ENCODE results near the gene C12orf42.
"Not testable (repeated sequence)": the region's sequence is repeated elsewhere in the genome, so short reads cannot be mapped to it uniquely, and the experiment has no call there.

C12orf42 gene

DNA sequence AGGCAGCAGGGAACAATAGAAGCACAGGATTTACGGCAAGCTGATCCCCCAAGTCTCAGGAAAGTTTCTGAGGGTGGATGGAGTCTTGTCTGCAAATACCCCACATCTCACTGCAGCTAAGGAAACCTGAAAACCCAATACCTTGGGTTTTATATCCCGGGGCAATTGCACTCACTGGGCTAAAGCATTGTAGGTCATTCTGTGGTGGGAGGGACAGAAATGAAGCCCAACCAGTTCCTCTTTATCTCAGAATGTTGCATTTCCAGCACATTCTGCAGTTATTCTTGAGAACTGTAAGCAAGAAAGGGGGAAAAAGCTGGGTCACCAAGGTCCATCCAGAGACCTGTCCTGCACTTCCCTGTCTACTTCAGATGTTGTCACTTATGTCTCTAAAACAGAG lies 39.8 kb downstream of the C12orf42 start:
- Histone ChIP-seq H3K9me3 (ENCODE audit: control insufficient read depth, insufficient read depth, low read length) (no peaks in the 10 kb centered on the region), H3K4me3 (ENCODE audit: low read length) (no peak overlapping the region), H3K36me3 (ENCODE audit: control insufficient read depth, insufficient read depth, low read length) (no peaks in the 10 kb centered on the region), H3K4me1 (ENCODE audit: control insufficient read depth, insufficient read depth, low read length) (no peaks in the 10 kb centered on the region), H3K27me3 (ENCODE audit: control insufficient read depth, insufficient read depth, low read length) (no peaks in the 10 kb centered on the region), H3K27ac (ENCODE audit: low read length) (no peak overlapping the region)
- no peak for DNase-seq (ENCODE audit: low read depth, low spot score)
- no CpG with 5 or more reads among the region's 2 CpGs for WGBS (ENCODE audit: insufficient coverage, insufficient read length)

DNA sequence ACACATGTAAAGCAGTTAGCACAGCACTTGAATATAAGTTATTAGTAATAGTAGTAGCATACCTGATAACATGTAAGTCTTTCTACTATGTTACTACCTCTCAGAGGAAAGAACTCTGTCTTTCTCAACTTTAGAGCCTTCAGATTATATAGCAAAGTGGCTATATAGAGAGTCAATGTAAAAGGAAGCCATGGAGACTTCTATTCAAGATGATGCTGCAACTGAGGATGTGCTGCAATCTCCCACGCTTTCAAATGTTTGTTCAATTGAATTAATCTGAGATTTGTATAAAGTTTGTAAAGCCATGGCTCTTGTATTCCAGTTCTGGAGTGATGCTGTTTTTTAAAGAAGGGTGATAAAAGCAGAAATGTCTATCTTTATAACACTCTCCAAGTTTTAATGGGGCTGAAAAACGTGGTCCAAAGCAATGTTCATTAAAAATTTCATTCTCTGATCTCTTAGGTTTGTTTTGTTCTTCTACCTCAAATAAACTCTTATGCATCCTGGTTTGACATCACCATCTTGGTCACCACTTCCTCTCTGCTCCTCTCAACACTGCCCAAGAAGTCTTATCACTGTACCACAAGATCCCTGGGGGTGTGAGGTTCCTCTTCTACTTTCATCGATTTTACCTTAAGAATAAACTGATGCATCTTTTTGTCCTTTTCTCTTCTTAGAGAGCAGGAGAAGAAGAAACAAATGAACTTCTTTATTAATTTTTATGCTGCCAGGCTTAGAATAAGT lies 40.6 kb downstream of the C12orf42 start:
- H3K4me1 ChIP-seq (ENCODE audit: control insufficient read depth, insufficient read depth, low read length), result no peaks in the 10 kb centered on the region
- H3K27ac ChIP-seq (ENCODE audit: low read length), result no peak overlapping the region
- H3K4me3 ChIP-seq (ENCODE audit: low read length), result no peak overlapping the region
- no peak for DNase-seq (ENCODE audit: low read depth, low spot score)
- no CpG with 5 or more reads among the region's 3 CpGs for WGBS (ENCODE audit: insufficient coverage, insufficient read length)
- H3K27me3 ChIP-seq (ENCODE audit: control insufficient read depth, insufficient read depth, low read length), result no peaks in the 10 kb centered on the region
- no peaks in the 10 kb centered on the region for H3K36me3 ChIP-seq (ENCODE audit: control insufficient read depth, insufficient read depth, low read length)
- H3K9me3 ChIP-seq (ENCODE audit: control insufficient read depth, insufficient read depth, low read length), result no peaks in the 10 kb centered on the region

DNA sequence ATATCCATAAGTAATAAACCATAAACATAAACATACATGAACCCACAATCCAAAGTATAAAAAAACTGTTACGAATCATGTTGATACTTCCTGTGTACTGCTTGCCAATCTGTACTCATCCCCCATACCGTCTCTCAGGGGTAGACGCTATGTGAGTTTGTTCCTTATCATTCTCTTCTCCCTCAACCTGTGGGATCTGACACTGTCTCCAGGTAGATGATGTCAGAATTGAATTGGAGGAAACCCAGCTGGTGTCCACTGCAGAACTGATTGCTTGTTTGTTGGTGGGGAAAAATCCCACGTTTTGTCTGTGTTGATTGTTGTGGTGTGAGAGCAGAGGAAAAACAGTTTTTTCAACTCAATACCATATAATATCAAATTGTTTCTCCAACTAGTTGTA lies 50.8 kb downstream of the C12orf42 start:
- Histone ChIP-seq H3K36me3 (ENCODE audit: control insufficient read depth, insufficient read depth, low read length) (no peaks in the 10 kb centered on the region), H3K27me3 (ENCODE audit: control insufficient read depth, insufficient read depth, low read length) (no peaks in the 10 kb centered on the region), H3K27ac (ENCODE audit: low read length) (no peak overlapping the region), H3K9me3 (ENCODE audit: control insufficient read depth, insufficient read depth, low read length) (no peaks in the 10 kb centered on the region), H3K4me3 (ENCODE audit: low read length) (no peak overlapping the region), H3K4me1 (ENCODE audit: control insufficient read depth, insufficient read depth, low read length) (no peaks in the 10 kb centered on the region)
- no CpG with 5 or more reads among the region's 4 CpGs for WGBS (ENCODE audit: insufficient coverage, insufficient read length)
- no peak for DNase-seq (ENCODE audit: low read depth, low spot score)

DNA sequence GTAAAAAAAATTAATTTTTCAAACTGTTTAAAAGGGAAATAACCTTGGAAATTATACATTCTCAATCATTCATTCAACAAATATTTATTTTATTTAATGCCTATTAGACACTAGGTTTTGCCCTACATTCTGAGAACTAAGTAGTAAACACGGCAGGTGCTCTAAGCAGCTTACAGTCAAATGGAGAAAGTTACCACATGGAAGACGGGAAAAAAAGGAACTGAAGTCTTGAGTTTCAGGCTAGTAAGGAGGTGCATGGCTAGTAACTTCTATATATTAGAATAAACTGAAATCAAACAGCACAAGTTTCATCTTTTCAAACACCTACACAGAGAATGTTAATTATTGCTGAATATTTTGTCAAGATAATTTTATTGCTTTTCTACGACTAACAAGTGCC lies 52.9 kb downstream of the C12orf42 start:
- no peak overlapping the region for H3K4me3 ChIP-seq (ENCODE audit: low read length)
- H3K36me3 ChIP-seq (ENCODE audit: control insufficient read depth, insufficient read depth, low read length), result no peaks in the 10 kb centered on the region
- H3K27ac ChIP-seq (ENCODE audit: low read length), result no peak overlapping the region
- H3K4me1 ChIP-seq (ENCODE audit: control insufficient read depth, insufficient read depth, low read length), result no peaks in the 10 kb centered on the region
- WGBS (ENCODE audit: insufficient coverage, insufficient read length), result no CpG with 5 or more reads among the region's 3 CpGs
- no peak for DNase-seq (ENCODE audit: low read depth, low spot score)
- no peaks in the 10 kb centered on the region for H3K9me3 ChIP-seq (ENCODE audit: control insufficient read depth, insufficient read depth, low read length)
- no peaks in the 10 kb centered on the region for H3K27me3 ChIP-seq (ENCODE audit: control insufficient read depth, insufficient read depth, low read length)

DNA sequence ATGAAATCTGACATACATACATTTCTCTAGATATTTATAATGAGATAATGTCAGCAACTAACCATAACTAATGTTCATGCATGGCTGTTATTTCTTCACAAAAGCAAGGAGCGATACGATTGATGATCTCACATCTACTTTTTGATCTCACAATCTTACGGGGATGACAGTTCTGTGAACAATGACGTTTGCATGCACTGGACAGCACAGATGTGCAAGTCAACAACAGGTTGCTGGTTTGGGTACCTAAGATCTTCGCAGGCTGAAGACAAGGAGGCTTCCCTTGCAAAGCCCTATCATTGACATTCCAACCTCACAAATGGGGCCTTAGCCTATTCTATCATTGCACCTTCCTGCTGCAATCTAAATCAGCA lies 53.6 kb downstream of the C12orf42 start:
- DNase-seq (ENCODE audit: low read depth, low spot score), result no peak
- no peaks in the 10 kb centered on the region for H3K27me3 ChIP-seq (ENCODE audit: control insufficient read depth, insufficient read depth, low read length)
- H3K27ac ChIP-seq (ENCODE audit: low read length), result no peak overlapping the region
- H3K9me3 ChIP-seq (ENCODE audit: control insufficient read depth, insufficient read depth, low read length), result no peaks in the 10 kb centered on the region
- H3K4me3 ChIP-seq (ENCODE audit: low read length), result no peak overlapping the region
- no CpG with 5 or more reads among the region's 5 CpGs for WGBS (ENCODE audit: insufficient coverage, insufficient read length)
- no peaks in the 10 kb centered on the region for H3K4me1 ChIP-seq (ENCODE audit: control insufficient read depth, insufficient read depth, low read length)
- H3K36me3 ChIP-seq (ENCODE audit: control insufficient read depth, insufficient read depth, low read length), result no peaks in the 10 kb centered on the region

DNA sequence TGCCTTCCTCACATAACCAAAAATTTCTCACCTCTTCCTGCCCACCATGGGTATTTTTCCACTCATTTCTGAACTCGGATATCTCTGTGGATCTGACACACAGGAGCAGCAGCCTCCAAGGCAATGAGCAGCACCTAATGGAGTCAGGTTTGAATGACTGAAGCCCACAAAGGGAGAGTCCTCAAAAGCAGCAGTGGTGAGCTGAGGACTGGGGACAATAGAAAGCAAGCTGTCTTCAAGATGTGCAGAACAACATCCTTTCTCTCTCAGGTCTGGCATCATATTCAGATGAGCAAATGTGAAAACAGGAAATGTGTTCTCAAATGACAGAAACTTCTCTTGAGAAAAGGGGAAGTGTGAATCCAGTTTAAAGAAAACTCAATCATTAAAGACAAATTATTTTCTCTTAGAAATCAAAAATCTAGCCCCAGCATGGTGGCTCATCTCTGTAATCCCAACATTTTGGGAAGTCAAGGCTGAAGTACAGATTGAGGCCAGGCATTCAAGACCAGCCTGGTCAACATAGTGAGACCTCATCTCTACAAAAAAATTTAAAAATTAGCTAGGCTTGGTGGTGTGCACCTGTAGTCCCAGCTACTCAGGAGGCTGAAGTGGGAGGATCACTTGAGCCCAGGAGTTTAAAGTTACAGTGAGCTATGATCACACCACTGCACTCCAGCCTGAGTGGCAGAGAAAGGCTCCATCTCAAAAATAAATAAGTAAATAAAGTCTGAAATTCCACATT lies 54.2 kb downstream of the C12orf42 start:
- no CpG with 5 or more reads among the region's 1 CpG for WGBS (ENCODE audit: insufficient coverage, insufficient read length)
- H3K36me3 ChIP-seq (ENCODE audit: control insufficient read depth, insufficient read depth, low read length), result no peaks in the 10 kb centered on the region
- H3K9me3 ChIP-seq (ENCODE audit: control insufficient read depth, insufficient read depth, low read length), result no peaks in the 10 kb centered on the region
- no peaks in the 10 kb centered on the region for H3K27me3 ChIP-seq (ENCODE audit: control insufficient read depth, insufficient read depth, low read length)
- no peak overlapping the region for H3K4me3 ChIP-seq (ENCODE audit: low read length)
- DNase-seq (ENCODE audit: low read depth, low spot score), result no peak
- no peaks in the 10 kb centered on the region for H3K4me1 ChIP-seq (ENCODE audit: control insufficient read depth, insufficient read depth, low read length)
- no peak overlapping the region for H3K27ac ChIP-seq (ENCODE audit: low read length)

DNA sequence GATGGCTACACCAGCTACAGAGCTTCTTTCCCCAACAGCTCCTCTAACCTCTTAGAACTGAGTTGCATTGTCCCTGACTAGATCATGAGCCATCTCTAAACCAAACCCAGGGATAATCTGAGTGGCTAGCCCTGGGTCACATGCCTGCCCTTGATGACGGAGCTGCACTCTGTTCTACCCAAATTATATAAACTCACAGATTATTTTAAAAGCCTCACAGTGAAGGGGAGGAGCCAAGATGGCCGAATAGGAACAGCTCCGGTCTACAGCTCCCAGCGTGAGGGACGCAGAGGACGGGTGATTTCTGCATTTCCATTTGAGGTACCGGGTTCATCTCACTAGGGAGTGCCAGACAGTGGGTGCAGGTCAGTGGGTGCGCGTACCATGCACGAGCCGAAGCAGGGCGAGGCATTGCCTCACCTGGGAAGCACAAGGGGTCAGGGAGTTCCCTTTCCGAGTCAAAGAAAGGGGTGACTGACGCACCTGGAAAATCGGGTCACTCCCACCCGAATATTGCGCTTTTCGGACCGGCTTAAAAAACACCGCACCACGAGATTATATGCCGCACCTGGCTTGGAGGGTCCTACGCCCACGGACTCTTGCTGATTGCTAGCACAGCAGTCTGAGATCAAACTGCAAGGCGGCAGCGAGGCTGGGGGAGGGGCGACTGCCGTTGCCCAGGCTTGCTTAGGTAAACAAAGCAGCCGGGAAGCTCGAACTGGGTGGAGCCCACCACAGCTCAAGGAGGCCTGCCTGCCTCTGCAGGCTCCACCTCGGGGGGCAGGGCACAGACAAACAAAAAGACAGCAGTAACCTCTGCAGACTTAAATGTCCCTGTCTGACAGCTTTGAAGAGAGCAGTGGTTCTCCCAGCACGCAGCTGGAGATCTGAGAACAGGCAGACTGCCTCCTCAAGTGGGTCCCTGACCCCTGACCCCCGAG lies 61.3 kb downstream of the C12orf42 start:
- H3K36me3 ChIP-seq (ENCODE audit: control insufficient read depth, insufficient read depth, low read length); H3K27me3 ChIP-seq (ENCODE audit: control insufficient read depth, insufficient read depth, low read length); H3K27ac ChIP-seq (ENCODE audit: low read length); H3K4me1 ChIP-seq (ENCODE audit: control insufficient read depth, insufficient read depth, low read length); H3K9me3 ChIP-seq (ENCODE audit: control insufficient read depth, insufficient read depth, low read length); DNase-seq (ENCODE audit: low read depth, low spot score); H3K4me3 ChIP-seq (ENCODE audit: low read length): not testable (repeated sequence)
- no CpG with 5 or more reads among the region's 33 CpGs for WGBS (ENCODE audit: insufficient coverage, insufficient read length)

DNA sequence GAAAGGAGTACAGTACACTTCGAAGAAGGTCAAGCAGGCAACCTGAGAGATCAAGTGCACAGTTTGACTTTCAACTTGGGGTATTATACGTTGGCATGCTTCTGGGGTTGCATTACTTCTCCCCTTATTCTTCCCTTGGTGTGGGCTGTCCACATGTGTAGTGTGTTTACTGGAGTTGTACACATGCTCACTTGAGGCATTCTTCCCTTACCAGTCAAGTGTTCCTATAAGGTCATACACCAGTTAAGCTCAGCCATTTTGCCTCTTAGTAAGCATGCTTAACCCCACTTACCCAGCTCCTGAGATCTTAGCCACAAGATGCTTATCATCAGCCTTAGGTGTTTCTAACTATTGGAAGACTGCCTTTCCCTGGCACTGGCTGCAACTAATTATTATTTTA lies 63.8 kb downstream of the C12orf42 start:
- WGBS (ENCODE audit: insufficient coverage, insufficient read length), result no CpG with 5 or more reads among the region's 2 CpGs

DNA sequence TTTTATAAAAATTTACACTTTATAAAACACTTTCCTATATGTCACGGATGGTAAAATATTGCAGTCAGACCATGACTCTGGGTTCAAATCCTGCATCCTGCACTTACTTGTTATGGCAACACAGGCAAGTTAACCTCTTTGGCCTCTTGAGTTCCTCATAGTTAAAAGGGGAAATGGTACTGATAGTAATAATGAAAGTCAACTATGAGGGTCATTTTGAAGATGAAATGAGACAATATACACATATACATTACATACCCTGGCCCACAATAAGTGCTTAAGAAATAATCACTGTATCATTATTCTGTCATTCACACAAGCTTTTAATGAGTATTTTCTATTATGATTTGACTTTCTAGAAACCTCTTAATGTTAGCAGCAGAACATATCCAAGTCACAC lies 64.4 kb downstream of the C12orf42 start:
- no peak overlapping the region for H3K27ac ChIP-seq (ENCODE audit: low read length)
- no CpG with 5 or more reads among the region's 1 CpG for WGBS (ENCODE audit: insufficient coverage, insufficient read length)
- no peaks in the 10 kb centered on the region for H3K27me3 ChIP-seq (ENCODE audit: control insufficient read depth, insufficient read depth, low read length)
- H3K4me1 ChIP-seq (ENCODE audit: control insufficient read depth, insufficient read depth, low read length), result no peaks in the 10 kb centered on the region
- DNase-seq (ENCODE audit: low read depth, low spot score), result no peak
- no peaks in the 10 kb centered on the region for H3K36me3 ChIP-seq (ENCODE audit: control insufficient read depth, insufficient read depth, low read length)
- no peak overlapping the region for H3K4me3 ChIP-seq (ENCODE audit: low read length)
- no peaks in the 10 kb centered on the region for H3K9me3 ChIP-seq (ENCODE audit: control insufficient read depth, insufficient read depth, low read length)

More for the DNA sequence above, 63.8 kb downstream of the C12orf42 start:
- no peaks in the 10 kb centered on the region for H3K36me3 ChIP-seq (ENCODE audit: control insufficient read depth, insufficient read depth, low read length)
- no peak for DNase-seq (ENCODE audit: low read depth, low spot score)
- no peaks in the 10 kb centered on the region for H3K4me1 ChIP-seq (ENCODE audit: control insufficient read depth, insufficient read depth, low read length)
- H3K9me3 ChIP-seq (ENCODE audit: control insufficient read depth, insufficient read depth, low read length), result no peaks in the 10 kb centered on the region
- no peak overlapping the region for H3K27ac ChIP-seq (ENCODE audit: low read length)
- H3K27me3 ChIP-seq (ENCODE audit: control insufficient read depth, insufficient read depth, low read length), result no peaks in the 10 kb centered on the region
- no peak overlapping the region for H3K4me3 ChIP-seq (ENCODE audit: low read length)

DNA sequence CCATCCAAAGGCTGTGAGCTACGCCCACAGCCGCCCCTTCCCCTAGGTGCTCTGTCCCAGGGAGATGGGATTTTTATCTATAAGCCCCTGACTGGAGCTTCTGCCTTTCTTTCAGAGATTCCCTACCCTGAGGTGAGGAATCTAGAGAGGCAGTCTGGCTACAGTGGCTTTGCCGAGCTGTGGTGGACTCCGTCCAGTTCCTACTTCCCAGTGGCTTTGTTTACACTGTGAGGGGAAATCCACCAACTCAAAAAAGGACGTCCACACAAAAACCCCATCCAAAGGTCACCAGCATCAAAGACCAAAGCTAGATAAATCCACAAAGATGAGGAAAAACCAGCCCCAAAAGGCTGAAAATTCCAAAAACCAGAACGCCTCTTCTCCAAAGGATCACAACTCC lies 70.1 kb downstream of the C12orf42 start:
- H3K9me3 ChIP-seq (ENCODE audit: control insufficient read depth, insufficient read depth, low read length); H3K4me3 ChIP-seq (ENCODE audit: low read length); DNase-seq (ENCODE audit: low read depth, low spot score); H3K36me3 ChIP-seq (ENCODE audit: control insufficient read depth, insufficient read depth, low read length); H3K27me3 ChIP-seq (ENCODE audit: control insufficient read depth, insufficient read depth, low read length); H3K27ac ChIP-seq (ENCODE audit: low read length); H3K4me1 ChIP-seq (ENCODE audit: control insufficient read depth, insufficient read depth, low read length): not testable (repeated sequence)
- no CpG with 5 or more reads among the region's 6 CpGs for WGBS (ENCODE audit: insufficient coverage, insufficient read length)

All from iPS DF 6.9 (cell line).